BE2C (cell line): ENCODE measurements around the gene BARX1.

Source experiments
- DNase-seq: peaks from one replicate; pipeline ENCODE4 v3.0.0-alpha.2; 2020
- H3K27me3 ChIP-seq: fragments of 250-450 bp; sonication (Bioruptor Pico); 2 replicates; pipeline ENCODE4 v1.5.1; 2020; ENCODE audit warnings: mild to moderate bottlenecking
- H3K36me3 ChIP-seq: fragments of 250-450 bp; sonication (Bioruptor Pico); 2 replicates; pipeline ENCODE4 v1.5.1; 2020; ENCODE audit warnings: mild to moderate bottlenecking
- H3K4me1 ChIP-seq: fragments of 250-450 bp; sonication (Bioruptor Pico); 2 replicates; pipeline ENCODE4 v1.5.1; 2020
- H3K4me3 ChIP-seq: 2 replicates; pipeline ENCODE4 v1.5.1; 2011; ENCODE audit warnings: low read depth, low read length
- H3K9me3 ChIP-seq: fragments of 250-450 bp; sonication (Bioruptor Pico); 2 replicates; pipeline ENCODE4 v1.5.1; 2020
- TF ChIP-seq, protein P1 (sequence below): IDR thresholded peaks from 2 replicates; pipeline ENCODE4 v1.5.1; 2012; ENCODE audit warnings: mild to moderate bottlenecking, low read depth, low read length

Gene BARX1

DNA sequence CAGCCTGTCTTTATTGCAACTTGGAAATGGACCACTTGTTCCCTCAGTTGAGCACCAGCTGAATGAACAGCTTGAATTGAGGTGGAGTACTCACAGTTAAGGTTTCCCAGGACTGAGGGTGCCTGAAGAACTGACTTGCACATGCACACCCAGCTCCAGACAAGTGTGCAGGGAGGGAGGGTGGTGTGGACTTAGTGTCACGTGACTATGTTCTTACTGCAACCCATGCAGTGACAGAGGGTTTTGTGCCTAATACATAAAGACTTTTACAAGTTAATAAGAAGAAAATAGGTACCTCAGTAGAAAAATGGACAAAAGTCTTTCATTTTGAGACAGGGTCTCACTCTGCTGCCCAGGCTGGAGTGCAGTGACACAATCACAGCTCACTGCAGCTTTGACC is 18.0 kb downstream of the BARX1 start:
- Histone ChIP-seq H3K4me3 (no peak overlapping the region), H3K36me3 (no peaks in the 10 kb centered on the region), H3K27me3 (peaks cover 33% of the 10 kb centered on the region), H3K9me3 (no peaks in the 10 kb centered on the region), H3K4me1 (no peaks in the 10 kb centered on the region)
- TF ChIP-seq, protein P1, sequence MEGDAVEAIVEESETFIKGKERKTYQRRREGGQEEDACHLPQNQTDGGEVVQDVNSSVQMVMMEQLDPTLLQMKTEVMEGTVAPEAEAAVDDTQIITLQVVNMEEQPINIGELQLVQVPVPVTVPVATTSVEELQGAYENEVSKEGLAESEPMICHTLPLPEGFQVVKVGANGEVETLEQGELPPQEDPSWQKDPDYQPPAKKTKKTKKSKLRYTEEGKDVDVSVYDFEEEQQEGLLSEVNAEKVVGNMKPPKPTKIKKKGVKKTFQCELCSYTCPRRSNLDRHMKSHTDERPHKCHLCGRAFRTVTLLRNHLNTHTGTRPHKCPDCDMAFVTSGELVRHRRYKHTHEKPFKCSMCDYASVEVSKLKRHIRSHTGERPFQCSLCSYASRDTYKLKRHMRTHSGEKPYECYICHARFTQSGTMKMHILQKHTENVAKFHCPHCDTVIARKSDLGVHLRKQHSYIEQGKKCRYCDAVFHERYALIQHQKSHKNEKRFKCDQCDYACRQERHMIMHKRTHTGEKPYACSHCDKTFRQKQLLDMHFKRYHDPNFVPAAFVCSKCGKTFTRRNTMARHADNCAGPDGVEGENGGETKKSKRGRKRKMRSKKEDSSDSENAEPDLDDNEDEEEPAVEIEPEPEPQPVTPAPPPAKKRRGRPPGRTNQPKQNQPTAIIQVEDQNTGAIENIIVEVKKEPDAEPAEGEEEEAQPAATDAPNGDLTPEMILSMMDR = no peak
- no peak for DNase-seq

DNA sequence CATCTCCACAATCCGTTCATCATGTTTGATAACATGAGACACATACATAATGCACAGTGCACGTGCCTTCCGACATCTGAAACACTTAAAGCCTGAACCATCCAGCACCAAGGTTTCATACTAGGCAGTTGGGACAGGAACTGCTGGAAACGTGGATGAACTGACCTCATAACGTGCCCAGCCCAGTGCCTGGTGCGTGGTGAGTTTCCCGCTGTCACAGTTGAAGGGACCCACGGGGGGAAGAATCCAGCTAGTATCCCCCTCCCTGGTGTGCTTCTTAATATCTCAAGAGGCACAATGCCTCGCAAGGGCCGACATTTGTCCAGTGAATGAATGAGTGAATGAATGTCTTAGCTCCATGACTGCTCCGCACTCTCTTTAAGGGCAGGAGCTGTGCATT is 23.2 kb downstream of the BARX1 start:
- Histone ChIP-seq H3K9me3 (no peaks in the 10 kb centered on the region), H3K4me1 (no peaks in the 10 kb centered on the region), H3K4me3 (no peak overlapping the region), H3K36me3 (no peaks in the 10 kb centered on the region), H3K27me3 (peaks cover 50% of the 10 kb centered on the region)
- DNase-seq = no peak
- TF ChIP-seq, protein P1 = no peak

DNA sequence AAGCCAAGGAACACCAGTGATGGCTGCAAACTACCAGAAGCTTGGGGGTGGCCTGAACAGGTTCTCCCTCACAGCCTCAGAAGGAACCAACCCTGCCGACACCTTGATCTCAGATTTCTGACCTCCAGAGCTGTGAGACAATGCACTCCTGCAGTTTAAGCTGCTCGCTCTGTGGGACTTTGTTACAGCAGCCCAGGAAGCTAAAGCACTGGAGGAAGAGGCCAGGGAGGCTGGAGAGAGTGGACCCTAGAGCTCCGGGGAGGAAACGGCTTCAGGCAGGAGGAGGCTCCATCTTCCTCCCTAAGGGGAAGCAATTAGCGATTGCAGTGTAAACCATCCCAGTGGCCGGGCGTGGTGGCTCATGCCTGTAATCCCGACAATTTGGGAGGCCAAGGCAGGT is 25.1 kb downstream of the BARX1 start:
- H3K9me3 ChIP-seq = no peaks in the 10 kb centered on the region
- DNase-seq = no peak
- peaks cover 46% of the 10 kb centered on the region for H3K27me3 ChIP-seq
- no peaks in the 10 kb centered on the region for H3K4me1 ChIP-seq
- H3K4me3 ChIP-seq = no peak overlapping the region
- TF ChIP-seq, protein P1 = no peak
- no peaks in the 10 kb centered on the region for H3K36me3 ChIP-seq

DNA sequence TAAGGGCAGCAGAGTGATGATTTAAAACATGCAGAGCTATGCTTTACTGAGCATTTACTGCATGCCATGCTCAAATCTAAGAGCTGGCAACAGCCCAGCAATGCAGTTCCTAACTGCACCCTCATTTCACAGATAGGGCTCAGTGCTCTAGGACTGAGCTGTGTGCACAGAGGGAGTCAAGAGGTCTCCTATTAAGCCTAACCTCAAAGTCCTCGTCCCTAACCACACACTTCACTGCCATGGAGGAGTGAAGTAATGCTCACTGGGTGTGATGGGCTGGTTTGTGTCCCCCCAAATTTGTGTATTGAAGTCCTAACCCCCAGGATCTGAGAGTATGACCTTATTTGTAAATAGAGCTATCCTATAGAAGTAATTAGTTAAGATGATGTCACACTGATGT is 25.9 kb downstream of the BARX1 start:
- Histone ChIP-seq H3K4me1 (no peaks in the 10 kb centered on the region), H3K36me3 (no peaks in the 10 kb centered on the region), H3K4me3 (no peak overlapping the region), H3K9me3 (no peaks in the 10 kb centered on the region), H3K27me3 (peaks cover 43% of the 10 kb centered on the region)
- DNase-seq = no peak
- TF ChIP-seq, protein P1 = no peak

DNA sequence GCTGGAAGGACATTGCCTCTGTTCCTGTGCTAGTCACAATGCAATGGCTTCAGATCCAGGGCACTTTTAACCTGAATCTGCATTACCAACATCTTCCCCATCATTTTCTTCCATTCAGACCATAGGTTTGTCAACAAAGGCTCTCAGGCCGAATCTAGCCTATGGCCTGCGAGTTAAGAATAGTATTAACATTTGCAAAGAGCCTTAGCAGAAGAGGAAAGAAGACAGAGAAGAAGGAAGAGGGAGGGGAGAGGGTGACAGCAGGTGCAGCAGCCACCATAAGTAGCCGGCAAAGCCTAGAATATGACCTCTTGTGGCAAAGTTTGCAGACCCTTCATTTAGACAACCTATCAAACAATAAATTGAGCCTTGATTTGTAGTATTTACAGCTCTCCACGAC is 32.6 kb downstream of the BARX1 start:
- Histone ChIP-seq H3K9me3 (no peaks in the 10 kb centered on the region), H3K36me3 (no peaks in the 10 kb centered on the region), H3K27me3 (peaks cover 12% of the 10 kb centered on the region; the same call in 1 of the 2 replicates), H3K4me3 (no peak overlapping the region), H3K4me1 (no peaks in the 10 kb centered on the region)
- TF ChIP-seq, protein P1 = no peak
- DNase-seq = no peak

DNA sequence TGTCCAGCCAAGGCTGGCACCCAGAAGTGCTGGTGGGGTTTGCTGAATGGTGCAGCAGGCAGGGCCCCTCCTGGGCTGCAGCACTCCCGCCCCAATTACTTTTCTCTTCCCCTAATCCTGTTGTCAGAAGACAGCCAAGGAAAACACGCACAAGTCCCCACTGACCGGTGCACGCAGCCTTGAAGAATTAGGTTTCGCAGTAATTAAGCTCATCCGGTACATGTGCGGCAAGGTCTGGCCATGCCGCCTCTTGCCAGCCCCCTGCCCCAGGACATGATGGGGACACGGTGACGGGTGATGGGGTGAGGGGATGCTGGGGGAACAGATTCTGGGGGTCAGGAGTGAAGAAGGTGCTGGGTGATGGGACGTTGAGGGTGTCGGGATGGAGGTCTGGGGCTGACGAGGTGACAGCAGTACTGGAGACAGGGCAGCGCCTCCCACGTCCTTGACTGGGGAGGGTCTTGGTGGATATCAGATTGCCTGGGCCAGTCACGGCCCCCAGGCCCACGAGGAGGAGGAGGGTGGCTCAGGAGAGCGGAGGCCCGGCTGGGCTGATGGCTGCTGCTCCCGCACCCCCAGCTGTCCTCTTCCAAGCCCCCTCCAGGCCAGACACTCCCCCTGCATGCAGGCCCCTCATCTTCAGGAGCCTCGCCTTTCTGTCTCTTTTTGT is 34.9 kb downstream of the BARX1 start:
- DNase-seq = no peak
- no peaks in the 10 kb centered on the region for H3K9me3 ChIP-seq
- H3K27me3 ChIP-seq = peaks cover 12% of the 10 kb centered on the region; the same call in 1 of the 2 replicates
- TF ChIP-seq, protein P1 = no peak
- no peaks in the 10 kb centered on the region for H3K36me3 ChIP-seq
- no peaks in the 10 kb centered on the region for H3K4me1 ChIP-seq
- H3K4me3 ChIP-seq = no peak overlapping the region
